ENCODE measurements around the gene INPP5D.

GRCh38 chr2:233124421-233125080 lies 64.4 kb downstream of the INPP5D start:
- TF ChIP-seq CTCF (IDR thresholded peaks at IDR 0.05): no peak
- no peak for TF ChIP-seq EZH2 (IDR thresholded peaks at IDR 0.05; ENCODE audit: borderline replicate concordance, insufficient read depth, low read depth, low read length, poor library complexity, severe bottlenecking)
